ENCODE data around the gene SLC6A11. TPM values are rescaled to one million over a fixed set of nuclear protein-coding genes. Genes with fewer than 3 reads are reported as not detected.

Gene SLC6A11
- total RNA-seq, 2 donors from 2014 or later: not detected

- DNase-seq (ENCODE audit: low spot score): no peak
- ATAC-seq: no peak
- H3K9me3 Mint-ChIP-seq: no peaks in the 10 kb centered on the region
- peaks cover 0 to 3% of the 10 kb centered on the region in 2 donors for H3K4me1 Mint-ChIP-seq (ENCODE audit: low read depth in 2 of 2)
- H3K36me3 Mint-ChIP-seq: no peaks in the 10 kb centered on the region
- no peak overlapping the region for H3K27ac Mint-ChIP-seq
- peaks cover 0 to 10% of the 10 kb centered on the region in 2 donors for H3K27me3 Mint-ChIP-seq
- H3K4me3 Mint-ChIP-seq: no peak overlapping the region
Measured at GRCh38 chr3:10956531-10956930, 140.5 kb downstream of the SLC6A11 start.

GRCh38 chr3:10956986-10957385 lies 141.0 kb downstream of the SLC6A11 start:
- no peak for DNase-seq (ENCODE audit: low spot score)
- Mint-ChIP-seq H3K36me3 (no peaks in the 10 kb centered on the region), H3K4me1 (ENCODE audit: low read depth in 2 of 2) (peaks cover 0 to 3% of the 10 kb centered on the region in 2 donors), H3K9me3 (no peaks in the 10 kb centered on the region), H3K27me3 (peaks cover 0 to 5% of the 10 kb centered on the region in 2 donors), H3K4me3 (no peak overlapping the region), H3K27ac (no peak overlapping the region)
- ATAC-seq: no peak

DNA sequence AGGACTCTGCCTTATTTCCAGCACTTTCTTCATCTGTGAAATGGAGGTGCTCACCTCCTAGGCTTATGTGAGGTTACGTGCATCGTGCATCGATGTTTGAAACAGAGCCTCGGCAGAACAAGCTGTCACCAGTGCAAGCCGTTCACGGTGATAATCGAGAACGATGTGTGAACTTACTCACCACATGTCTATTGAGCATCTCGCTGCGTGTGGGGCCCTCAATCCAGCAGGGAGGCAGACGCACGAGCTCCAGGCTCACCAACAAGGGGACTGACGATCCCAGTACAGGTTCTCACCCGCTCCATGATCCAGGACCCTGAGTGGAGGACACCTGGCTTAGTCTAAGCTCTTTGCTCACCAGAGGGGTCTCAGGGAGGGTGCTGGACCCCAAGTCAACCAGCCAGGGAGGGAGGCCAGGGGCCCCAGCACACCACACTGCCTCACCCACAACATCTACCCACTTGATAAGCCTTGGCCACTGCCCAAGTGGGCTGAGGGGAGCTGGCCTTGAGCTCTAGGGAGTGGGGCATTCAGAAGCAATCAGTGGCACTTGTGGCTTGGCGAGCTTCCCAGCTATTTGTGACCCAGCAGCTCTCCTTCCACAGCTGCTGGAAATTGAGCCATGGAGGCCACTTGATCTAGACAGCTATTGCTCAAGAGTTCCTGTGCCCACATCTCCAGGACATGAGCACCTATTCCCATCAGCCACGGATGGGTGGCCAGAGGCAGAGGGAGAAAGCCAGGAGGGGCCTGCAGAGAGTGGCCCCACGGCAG lies 142.1 kb downstream of the SLC6A11 start:
- ATAC-seq (no peak), DNase-seq (ENCODE audit: low spot score) (no peak)
- no peak overlapping the region for H3K4me3 Mint-ChIP-seq
- H3K36me3 Mint-ChIP-seq: no peaks in the 10 kb centered on the region
- peaks cover 0 to 3% of the 10 kb centered on the region in 2 donors for H3K4me1 Mint-ChIP-seq (ENCODE audit: low read depth in 2 of 2)
- no peak overlapping the region for H3K27ac Mint-ChIP-seq
- no peaks in the 10 kb centered on the region for H3K9me3 Mint-ChIP-seq
- peaks cover 0 to 4% of the 10 kb centered on the region in 2 donors for H3K27me3 Mint-ChIP-seq

DNA sequence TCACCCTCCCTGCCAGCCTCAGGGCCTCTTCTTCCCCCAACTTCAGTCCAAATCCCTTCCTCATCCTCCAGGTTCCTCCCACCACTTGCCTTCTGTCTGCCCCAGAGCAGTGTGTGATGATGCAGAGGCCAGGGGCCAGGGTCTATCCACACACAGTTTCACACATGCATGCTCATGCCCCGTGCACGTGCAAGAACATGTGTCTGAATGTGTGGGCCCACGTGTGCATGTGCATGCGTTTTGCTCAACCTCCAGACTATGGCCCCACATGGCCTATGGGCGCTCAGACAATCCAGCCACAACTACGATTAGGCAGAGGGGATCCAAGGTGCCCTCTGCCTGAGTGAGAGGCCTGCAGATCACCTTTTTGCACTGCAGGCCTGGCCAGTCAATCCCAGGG lies 144.2 kb downstream of the SLC6A11 start:
- DNase-seq (ENCODE audit: low spot score): no peak
- Mint-ChIP-seq H3K27me3 (peaks cover 0 to 4% of the 10 kb centered on the region in 2 donors), H3K27ac (no peak overlapping the region), H3K4me3 (no peak overlapping the region), H3K9me3 (no peaks in the 10 kb centered on the region), H3K36me3 (no peaks in the 10 kb centered on the region), H3K4me1 (ENCODE audit: low read depth in 2 of 2) (peaks cover 0 to 3% of the 10 kb centered on the region in 2 donors)
- ATAC-seq: no peak

DNA sequence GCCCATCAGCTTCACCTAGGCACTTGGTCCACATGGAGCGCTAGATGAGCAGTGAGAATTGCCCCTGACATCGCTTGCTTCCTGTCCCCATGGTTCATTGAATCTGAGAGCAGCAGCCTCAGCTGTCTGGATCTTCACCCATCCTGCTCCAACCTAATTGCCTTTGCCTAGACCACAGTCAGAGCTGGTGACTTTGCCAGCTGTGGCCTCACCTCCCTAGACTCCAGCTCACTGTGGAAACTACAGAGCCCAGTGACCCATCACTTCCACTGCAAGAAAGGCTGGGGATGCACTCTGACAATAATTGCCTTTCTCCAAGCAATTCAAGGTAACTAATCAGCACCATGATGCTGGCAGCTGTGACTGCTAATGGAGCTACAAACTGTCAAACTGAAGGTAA lies 145.9 kb downstream of the SLC6A11 start:
- DNase-seq (ENCODE audit: low spot score) (no peak), ATAC-seq (no peak)
- H3K9me3 Mint-ChIP-seq: no peaks in the 10 kb centered on the region
- H3K4me3 Mint-ChIP-seq: no peak overlapping the region
- peaks cover 5 to 10% of the 10 kb centered on the region in 2 donors for H3K27me3 Mint-ChIP-seq
- H3K36me3 Mint-ChIP-seq: no peaks in the 10 kb centered on the region
- H3K4me1 Mint-ChIP-seq (ENCODE audit: low read depth in 2 of 2): peaks cover 0 to 3% of the 10 kb centered on the region in 2 donors
- H3K27ac Mint-ChIP-seq: no peak overlapping the region

DNA sequence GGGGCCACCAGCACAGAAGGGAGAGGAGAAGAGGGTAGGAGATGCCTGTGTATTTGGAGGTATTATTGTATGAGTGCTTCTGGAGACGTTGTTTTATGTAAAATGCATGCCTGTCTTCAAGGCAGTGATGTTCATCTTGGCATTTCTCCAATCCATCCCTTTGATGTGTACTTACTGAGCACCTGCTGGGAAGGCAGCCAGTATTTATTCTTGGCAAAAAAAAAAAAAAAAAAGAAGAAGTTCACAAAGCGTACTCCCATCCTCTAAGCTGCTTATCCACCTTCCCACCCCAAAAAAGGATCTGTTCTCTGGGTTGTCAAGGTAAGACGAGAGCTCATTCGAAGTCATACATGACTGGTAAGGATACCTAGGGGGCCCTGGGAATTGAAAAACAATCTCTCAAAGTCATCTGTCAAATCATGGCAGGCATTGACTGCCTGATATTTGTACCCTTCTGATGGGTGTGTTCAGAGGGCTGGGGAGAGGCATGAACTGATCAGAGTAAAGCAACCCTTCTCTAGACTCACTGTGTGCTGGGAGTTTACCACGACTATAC lies 146.5 kb downstream of the SLC6A11 start:
- peaks cover 5 to 12% of the 10 kb centered on the region in 2 donors for H3K27me3 Mint-ChIP-seq
- H3K9me3 Mint-ChIP-seq: no peaks in the 10 kb centered on the region
- H3K27ac Mint-ChIP-seq: no peak overlapping the region
- ATAC-seq (no peak), DNase-seq (ENCODE audit: low spot score) (no peak)
- H3K4me1 Mint-ChIP-seq (ENCODE audit: low read depth in 2 of 2): peaks cover 0 to 3% of the 10 kb centered on the region in 2 donors
- H3K4me3 Mint-ChIP-seq: no peak overlapping the region
- H3K36me3 Mint-ChIP-seq: no peaks in the 10 kb centered on the region

DNA sequence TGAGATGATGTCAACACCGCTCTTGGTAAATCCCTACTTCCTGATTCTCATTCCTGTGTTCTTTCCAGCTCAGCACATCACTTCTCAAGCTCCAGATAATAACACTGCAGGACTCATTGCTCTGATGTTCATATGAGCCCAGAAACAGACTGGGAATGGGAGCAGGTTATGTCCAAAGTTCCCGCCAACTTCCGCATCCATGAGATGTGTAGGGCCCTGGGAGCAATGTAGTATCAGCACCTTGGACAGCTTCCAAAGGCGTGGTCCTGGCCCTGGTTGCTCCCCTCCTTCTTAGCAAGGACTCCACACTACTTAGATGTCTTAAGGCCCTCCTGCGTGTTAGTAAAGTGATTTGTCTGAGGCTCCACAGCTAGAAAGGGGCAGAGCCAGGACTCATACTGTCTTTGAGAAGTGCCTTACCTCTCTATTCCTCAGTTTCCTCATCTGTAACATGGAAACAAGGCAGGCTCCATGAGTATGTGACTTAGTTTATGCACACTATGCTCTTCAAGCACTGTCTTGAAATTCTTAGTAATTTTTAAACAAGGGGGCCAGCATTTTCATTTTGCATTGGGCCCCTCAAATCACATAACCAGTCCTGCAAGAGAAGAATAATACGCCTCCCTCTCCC lies 148.6 kb downstream of the SLC6A11 start:
- DNase-seq (ENCODE audit: low spot score): no peak
- H3K4me3 Mint-ChIP-seq: no peak overlapping the region
- peaks cover 15 to 19% of the 10 kb centered on the region in 2 donors for H3K27me3 Mint-ChIP-seq
- no peaks in the 10 kb centered on the region for H3K36me3 Mint-ChIP-seq
- H3K4me1 Mint-ChIP-seq (ENCODE audit: low read depth in 2 of 2): peaks cover 0 to 3% of the 10 kb centered on the region in 2 donors
- no peak overlapping the region for H3K27ac Mint-ChIP-seq
- no peak for ATAC-seq
- H3K9me3 Mint-ChIP-seq: no peaks in the 10 kb centered on the region

- Mint-ChIP-seq H3K4me1 (ENCODE audit: low read depth in 2 of 2) (no peaks in the 10 kb centered on the region), H3K36me3 (no peaks in the 10 kb centered on the region), H3K4me3 (no peak overlapping the region), H3K27ac (no peak overlapping the region), H3K9me3 (no peaks in the 10 kb centered on the region), H3K27me3 (peaks cover 17 to 34% of the 10 kb centered on the region in 2 donors)
- no peak for DNase-seq (ENCODE audit: low spot score)
- ATAC-seq: no peak
Measured at GRCh38 chr3:10968401-10968800, 152.4 kb downstream of the SLC6A11 start.

- Mint-ChIP-seq H3K27me3 (peaks cover 22 to 40% of the 10 kb centered on the region in 2 donors), H3K27ac (no peak overlapping the region), H3K4me3 (no peak overlapping the region), H3K4me1 (ENCODE audit: low read depth in 2 of 2) (no peaks in the 10 kb centered on the region), H3K9me3 (no peaks in the 10 kb centered on the region), H3K36me3 (no peaks in the 10 kb centered on the region)
- ATAC-seq (no peak), DNase-seq (ENCODE audit: low spot score) (no peak)
Measured at GRCh38 chr3:10970306-10970960, 154.4 kb downstream of the SLC6A11 start.

GRCh38 chr3:10972072-10972782 lies 156.2 kb downstream of the SLC6A11 start:
- H3K9me3 Mint-ChIP-seq: no peaks in the 10 kb centered on the region
- no peak overlapping the region for H3K4me3 Mint-ChIP-seq
- no peak for DNase-seq (ENCODE audit: low spot score)
- no peaks in the 10 kb centered on the region for H3K36me3 Mint-ChIP-seq
- H3K27ac Mint-ChIP-seq: no peak overlapping the region
- no peak for ATAC-seq
- peaks cover 21 to 43% of the 10 kb centered on the region in 2 donors for H3K27me3 Mint-ChIP-seq
- H3K4me1 Mint-ChIP-seq (ENCODE audit: low read depth in 2 of 2): no peaks in the 10 kb centered on the region

GRCh38 chr3:10973046-10973595 lies 157.1 kb downstream of the SLC6A11 start:
- ATAC-seq (no peak), DNase-seq (ENCODE audit: low spot score) (no peak)
- Mint-ChIP-seq H3K36me3 (no peaks in the 10 kb centered on the region), H3K9me3 (no peaks in the 10 kb centered on the region), H3K4me1 (ENCODE audit: low read depth in 2 of 2) (no peaks in the 10 kb centered on the region), H3K4me3 (no peak overlapping the region), H3K27me3 (peaks cover 21 to 39% of the 10 kb centered on the region in 2 donors), H3K27ac (no peak overlapping the region)

DNA sequence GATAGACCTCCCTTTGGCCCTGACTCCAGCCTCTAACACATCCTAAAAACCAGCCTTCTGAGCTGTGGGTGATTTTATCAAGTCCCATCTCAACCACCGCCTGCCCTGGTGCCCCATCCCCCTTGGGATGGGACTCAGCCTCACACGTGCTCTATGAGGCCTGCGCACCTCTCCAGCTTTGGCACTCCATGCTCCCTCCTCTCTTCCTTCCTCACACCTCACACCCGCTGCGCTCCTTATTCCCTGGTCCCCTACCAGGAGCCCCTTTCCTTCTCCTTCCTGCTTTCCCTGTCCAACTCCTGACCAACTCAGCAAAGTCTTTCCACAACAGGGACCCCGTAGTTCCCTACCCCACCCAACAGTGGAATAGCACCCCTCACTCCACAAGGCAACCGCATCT lies 158.1 kb downstream of the SLC6A11 start:
- H3K36me3 Mint-ChIP-seq: no peaks in the 10 kb centered on the region
- no peak for ATAC-seq

DNA sequence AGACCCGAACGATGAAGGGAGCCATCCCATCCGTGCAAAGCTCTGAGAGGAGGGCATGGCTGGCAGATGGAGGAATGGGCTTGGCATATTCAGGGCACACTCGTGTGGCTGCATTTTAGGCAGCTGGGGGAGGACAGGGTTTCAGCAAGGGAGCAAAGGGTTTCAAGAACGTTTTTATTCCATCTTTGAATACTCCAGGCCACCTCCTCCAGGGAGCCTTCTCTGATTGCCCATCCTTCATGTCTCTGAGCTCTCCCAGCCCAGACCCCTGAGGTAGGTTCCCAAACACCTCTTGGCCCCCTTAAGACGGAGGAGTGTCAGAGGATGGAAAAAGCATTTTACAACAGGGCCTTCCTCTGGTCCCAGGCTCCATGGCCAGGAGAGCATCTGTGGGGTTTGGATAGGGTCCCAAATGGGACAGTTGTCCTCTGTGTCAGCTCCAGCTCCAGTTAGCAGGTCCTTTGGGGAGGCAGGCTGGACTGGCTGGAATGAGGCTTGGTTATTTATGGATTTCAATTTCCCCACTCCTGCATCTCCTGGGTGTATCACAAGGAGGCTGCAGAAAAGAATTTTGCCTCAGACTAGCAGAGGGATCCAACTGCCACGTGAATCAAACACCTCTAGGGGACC lies 158.8 kb downstream of the SLC6A11 start:
- no peaks in the 10 kb centered on the region for H3K4me1 Mint-ChIP-seq (ENCODE audit: low read depth in 2 of 2)
- H3K9me3 Mint-ChIP-seq: no peaks in the 10 kb centered on the region
- H3K27ac Mint-ChIP-seq: no peak overlapping the region
- no peak for DNase-seq (ENCODE audit: low spot score)
- no peak for ATAC-seq
- no peaks in the 10 kb centered on the region for H3K36me3 Mint-ChIP-seq
- peaks cover 28 to 32% of the 10 kb centered on the region in 2 donors for H3K27me3 Mint-ChIP-seq
- no peak overlapping the region for H3K4me3 Mint-ChIP-seq

More for the DNA sequence above, 158.1 kb downstream of the SLC6A11 start:
- no peaks in the 10 kb centered on the region for H3K4me1 Mint-ChIP-seq (ENCODE audit: low read depth in 2 of 2)
- peaks cover 28 to 36% of the 10 kb centered on the region in 2 donors for H3K27me3 Mint-ChIP-seq
- no peaks in the 10 kb centered on the region for H3K9me3 Mint-ChIP-seq
- no peak for DNase-seq (ENCODE audit: low spot score)
- H3K27ac Mint-ChIP-seq: no peak overlapping the region
- H3K4me3 Mint-ChIP-seq: no peak overlapping the region

Data from natural killer cell treated with Interleukin-12 subunit alpha and Interleukin-12 subunit beta and Interleukin-15 and Interleukin-18, amount 100 ng/mL, for 72 hours (primary cell).